ENCODE measurements around the gene NUP210L. TPM values are rescaled to one million over a fixed set of nuclear protein-coding genes. Genes with fewer than 3 reads are reported as not detected.
A peak's percentile ranks its signal among the peaks of the same experiment; 100 is the strongest.
"Not testable (repeated sequence)": the region's sequence is repeated elsewhere in the genome, so short reads cannot be mapped to it uniquely, and the experiment has no call there.

NUP210L gene
- total RNA-seq, 2 experiments from 2014 or later, result 0.02 to 0.05 TPM

DNA sequence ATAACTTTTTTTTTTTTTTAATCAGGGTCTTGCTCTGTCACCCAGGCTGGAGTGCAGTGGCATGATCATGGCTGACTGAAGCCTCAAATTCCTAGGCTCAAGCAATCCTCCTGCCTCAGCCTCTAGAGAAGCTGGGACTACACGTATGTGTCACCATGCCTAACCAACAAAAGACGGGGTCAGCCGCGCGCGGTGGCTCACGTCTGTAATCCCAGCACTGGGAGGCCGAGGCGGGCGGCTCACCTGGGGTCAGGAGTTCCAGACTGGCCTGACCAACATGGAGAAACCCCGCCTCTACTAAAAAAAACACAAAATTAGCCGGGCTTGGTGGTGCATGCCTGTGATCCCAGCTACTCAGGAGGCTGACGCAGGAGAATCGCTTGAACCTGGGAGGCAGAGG is 142.3 kb downstream of the NUP210L start:
- intact Hi-C loops (cut with micrococcal nuclease), result loop anchor here (10.0 kb wide), 1 partner anchor 102 kb away; no protein-coding TSS in a partner anchor
- H3K9me3 Mint-ChIP-seq; H3K4me1 Mint-ChIP-seq (ENCODE audit: low read depth); DNase-seq; H3K27me3 Mint-ChIP-seq (ENCODE audit: low read depth); CTCF ChIA-PET; H3K36me3 Mint-ChIP-seq (ENCODE audit: low read depth); H3K4me3 Mint-ChIP-seq; H3K27ac Mint-ChIP-seq: not testable (repeated sequence)

DNA sequence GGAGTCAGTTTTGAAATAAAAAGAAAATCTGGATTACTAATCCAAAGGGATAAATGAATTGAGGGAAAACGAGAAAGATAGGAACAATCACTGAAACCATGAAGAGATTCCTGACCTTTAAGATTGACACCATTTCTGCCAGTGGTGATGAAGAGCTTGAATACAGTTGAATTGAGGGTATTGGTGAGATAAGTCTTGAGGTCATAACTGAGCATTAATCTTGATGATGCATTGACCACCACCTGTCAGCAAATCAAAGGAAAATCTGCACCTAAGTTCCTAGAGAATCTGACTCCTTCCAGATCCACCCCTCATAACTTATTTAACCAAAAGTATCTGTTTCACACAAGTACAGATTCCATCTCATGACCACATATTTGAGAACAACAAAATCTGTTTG is 142.7 kb downstream of the NUP210L start:
- no peak overlapping the region for H3K27ac Mint-ChIP-seq
- intact Hi-C loops (cut with micrococcal nuclease), result loop anchor here (10.0 kb wide), 1 partner anchor 103 kb away; no protein-coding TSS in a partner anchor
- DNase-seq, result no peak
- H3K36me3 Mint-ChIP-seq (ENCODE audit: low read depth), result no peaks in the 10 kb centered on the region
- CTCF ChIA-PET, result no interaction called here
- no peaks in the 10 kb centered on the region for H3K9me3 Mint-ChIP-seq
- H3K4me1 Mint-ChIP-seq (ENCODE audit: low read depth), result no peaks in the 10 kb centered on the region
- H3K27me3 Mint-ChIP-seq (ENCODE audit: low read depth), result no peaks in the 10 kb centered on the region
- no peak overlapping the region for H3K4me3 Mint-ChIP-seq

DNA sequence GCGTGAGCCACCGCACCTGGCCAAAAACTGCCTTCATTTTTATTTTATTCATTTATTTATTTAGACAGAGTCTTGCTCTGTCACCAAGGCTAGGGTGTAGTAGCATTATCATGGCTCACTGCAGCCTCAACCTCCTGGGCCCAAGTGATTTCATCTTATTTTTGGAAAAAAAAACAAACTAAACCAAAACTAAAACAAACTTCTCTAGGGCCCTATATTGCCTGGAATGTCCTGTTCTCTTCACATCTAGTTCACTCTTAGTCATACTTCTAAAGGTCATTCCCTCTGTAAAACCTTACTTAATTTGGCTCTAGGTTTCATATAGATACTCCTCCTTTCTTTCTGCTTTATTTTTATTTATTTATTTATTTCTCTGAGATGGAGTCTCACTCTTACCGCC is 148.7 kb downstream of the NUP210L start:
- intact Hi-C loops (cut with micrococcal nuclease), result no loop called here
- Mint-ChIP-seq H3K27ac (no peak overlapping the region), H3K4me3 (no peak overlapping the region), H3K36me3 (ENCODE audit: low read depth) (no peaks in the 10 kb centered on the region), H3K4me1 (ENCODE audit: low read depth) (no peaks in the 10 kb centered on the region), H3K9me3 (no peaks in the 10 kb centered on the region), H3K27me3 (ENCODE audit: low read depth) (no peaks in the 10 kb centered on the region)
- DNase-seq, result no peak
- CTCF ChIA-PET, result no interaction called here

DNA sequence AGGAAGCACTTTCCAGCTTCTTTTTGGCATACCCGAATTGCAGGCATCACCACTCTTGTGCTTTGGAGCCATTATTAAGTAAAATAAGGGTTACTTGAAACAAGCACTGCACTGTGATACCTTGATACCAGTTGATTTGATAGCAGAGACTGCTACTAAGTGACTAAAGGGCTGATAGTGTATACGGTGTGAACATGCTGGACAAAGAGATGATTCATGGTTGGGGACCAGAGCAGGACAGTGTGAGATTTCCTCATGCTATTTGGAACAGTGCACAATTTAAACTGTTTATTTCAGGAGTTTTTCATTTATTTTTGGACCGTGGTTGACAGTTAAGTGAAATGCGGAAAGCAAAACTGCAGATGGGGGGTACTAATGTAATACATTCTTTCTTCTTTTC is 154.5 kb downstream of the NUP210L start:
- no peak for DNase-seq
- H3K36me3 Mint-ChIP-seq (ENCODE audit: low read depth), result peaks cover 6% of the 10 kb centered on the region
- no peaks in the 10 kb centered on the region for H3K9me3 Mint-ChIP-seq
- H3K27ac Mint-ChIP-seq, result no peak overlapping the region
- intact Hi-C loops (cut with micrococcal nuclease), result no loop called here
- CTCF ChIA-PET, result no interaction called here
- H3K4me3 Mint-ChIP-seq, result no peak overlapping the region
- H3K27me3 Mint-ChIP-seq (ENCODE audit: low read depth), result no peaks in the 10 kb centered on the region
- peaks cover 1% of the 10 kb centered on the region for H3K4me1 Mint-ChIP-seq (ENCODE audit: low read depth)

DNA sequence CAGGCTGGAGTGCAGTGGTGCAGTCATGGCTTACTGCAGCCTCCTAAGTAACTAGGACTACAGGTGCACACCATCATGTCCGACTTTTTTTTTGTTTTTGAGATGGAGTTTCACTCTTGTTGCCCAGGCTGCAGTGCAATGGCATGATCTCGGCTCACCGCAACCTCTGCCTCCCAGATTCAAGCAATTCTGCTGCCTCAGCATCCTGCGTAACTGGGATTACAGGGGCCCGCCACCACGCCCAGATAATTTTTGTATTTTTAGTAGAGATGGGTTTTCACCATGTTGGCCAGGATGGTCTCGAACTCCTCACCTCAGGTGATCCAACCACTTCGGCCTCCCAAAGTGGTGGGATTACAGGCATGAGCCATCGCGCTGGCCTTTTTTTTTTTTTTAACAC is 158.0 kb downstream of the NUP210L start:
- H3K27ac Mint-ChIP-seq; H3K27me3 Mint-ChIP-seq (ENCODE audit: low read depth); intact Hi-C loops (cut with micrococcal nuclease); DNase-seq; H3K9me3 Mint-ChIP-seq; H3K4me3 Mint-ChIP-seq: not testable (repeated sequence)
- H3K36me3 Mint-ChIP-seq (ENCODE audit: low read depth), result peaks cover 38% of the 10 kb centered on the region
- H3K4me1 Mint-ChIP-seq (ENCODE audit: low read depth), result peaks cover 19% of the 10 kb centered on the region
- CTCF ChIA-PET, result interaction anchor here (0.7 kb wide), 1 partner anchor 76 kb away, joined by 4 read pairs; no protein-coding TSS in a partner anchor

DNA sequence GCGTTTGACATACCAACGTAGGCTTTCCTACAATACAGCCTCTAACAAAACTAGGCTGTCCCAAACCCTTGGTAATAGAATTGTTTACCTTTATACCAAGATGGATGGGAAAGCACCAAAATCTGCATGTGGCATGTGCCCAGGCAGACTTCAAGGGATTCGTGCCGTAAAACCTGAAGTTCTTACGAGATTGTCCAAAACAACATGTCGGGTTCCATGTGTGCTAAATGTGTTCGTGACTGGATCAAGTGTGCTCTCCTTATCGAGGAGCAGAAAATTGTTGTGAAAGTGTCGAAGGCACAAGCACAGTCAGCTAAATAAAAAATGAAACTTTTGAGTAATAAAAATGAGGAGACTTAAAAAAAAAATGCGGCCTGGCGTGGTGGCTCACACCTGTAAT is 159.2 kb downstream of the NUP210L start:
- DNase-seq, result no peak
- Mint-ChIP-seq H3K4me3 (no peak overlapping the region), H3K27me3 (ENCODE audit: low read depth) (no peaks in the 10 kb centered on the region), H3K27ac (no peak overlapping the region), H3K9me3 (no peaks in the 10 kb centered on the region), H3K36me3 (ENCODE audit: low read depth) (peaks cover 50% of the 10 kb centered on the region), H3K4me1 (ENCODE audit: low read depth) (peaks cover 24% of the 10 kb centered on the region)
- intact Hi-C loops (cut with micrococcal nuclease), result no loop called here
- CTCF ChIA-PET, result interaction anchor here (1.4 kb wide), 1 partner anchor 9 kb away, joined by 3 read pairs; no protein-coding TSS in a partner anchor

DNA sequence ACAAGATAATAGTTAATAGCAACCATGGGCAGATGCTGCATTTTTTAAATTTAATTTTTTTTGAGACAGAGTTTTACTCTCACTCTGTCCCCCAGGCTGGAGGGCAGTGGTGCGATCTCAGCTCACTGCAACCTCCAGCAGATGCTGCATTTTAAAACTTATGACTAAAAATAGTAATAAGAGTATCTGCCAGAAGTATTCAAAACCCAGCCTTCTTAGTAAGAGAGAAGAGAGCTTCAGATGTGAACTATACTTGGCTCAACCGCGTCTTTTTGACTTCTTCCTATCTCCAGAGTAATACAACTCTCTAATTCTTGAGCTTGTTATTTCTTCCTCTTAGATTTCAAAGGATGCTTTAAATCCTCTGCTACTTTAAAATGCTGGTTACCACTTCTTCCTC is 159.7 kb downstream of the NUP210L start:
- CTCF ChIA-PET, result interaction anchor here (1.4 to 1.5 kb wide), 2 partner anchors 8 to 109 kb away, joined by 3 read pairs; no protein-coding TSS in a partner anchor
- Mint-ChIP-seq H3K36me3 (ENCODE audit: low read depth) (peaks cover 52% of the 10 kb centered on the region), H3K27ac (no peak overlapping the region), H3K4me1 (ENCODE audit: low read depth) (peaks cover 26% of the 10 kb centered on the region), H3K4me3 (no peak overlapping the region), H3K27me3 (ENCODE audit: low read depth) (no peaks in the 10 kb centered on the region), H3K9me3 (no peaks in the 10 kb centered on the region)
- intact Hi-C loops (cut with micrococcal nuclease), result no loop called here
- DNase-seq, result no peak

DNA sequence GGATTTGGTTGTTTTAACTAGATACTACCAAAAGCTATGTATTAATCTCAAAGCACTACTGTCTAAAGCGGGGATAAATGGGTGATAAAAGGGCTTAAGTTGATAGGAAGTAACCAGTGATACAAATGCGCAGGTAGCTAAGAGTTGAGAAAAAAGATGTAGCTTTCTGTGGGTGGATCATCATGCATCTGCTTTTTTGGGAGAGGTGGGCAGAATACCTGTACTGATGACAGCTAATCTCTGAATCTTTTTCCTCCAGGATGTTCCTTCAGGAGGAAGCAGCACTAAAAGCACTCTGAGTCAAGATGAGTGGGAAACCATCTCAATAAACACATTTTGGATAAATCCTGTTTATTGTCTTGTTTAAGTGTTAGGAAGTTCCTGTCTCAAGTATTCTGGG is 163.1 kb downstream of the NUP210L start:
- Mint-ChIP-seq H3K27ac (peak overlapping the region; percentile 97), H3K4me1 (ENCODE audit: low read depth) (peaks cover 37% of the 10 kb centered on the region), H3K27me3 (ENCODE audit: low read depth) (no peaks in the 10 kb centered on the region), H3K36me3 (ENCODE audit: low read depth) (peaks cover 52% of the 10 kb centered on the region), H3K9me3 (no peaks in the 10 kb centered on the region), H3K4me3 (peak overlapping the region; percentile 93)
- no peak for DNase-seq
- intact Hi-C loops (cut with micrococcal nuclease), result loop anchor here (2.0 to 5.0 kb wide), 3 partner anchors 265 to 335 kb away; partner anchors contain the start of genes ATP8B2, HAX1 and INTS3
- CTCF ChIA-PET, result interaction anchor here (0.6 kb wide), 2 partner anchors 198 to 320 kb away, joined by 3 to 5 read pairs; no protein-coding TSS in a partner anchor

DNA sequence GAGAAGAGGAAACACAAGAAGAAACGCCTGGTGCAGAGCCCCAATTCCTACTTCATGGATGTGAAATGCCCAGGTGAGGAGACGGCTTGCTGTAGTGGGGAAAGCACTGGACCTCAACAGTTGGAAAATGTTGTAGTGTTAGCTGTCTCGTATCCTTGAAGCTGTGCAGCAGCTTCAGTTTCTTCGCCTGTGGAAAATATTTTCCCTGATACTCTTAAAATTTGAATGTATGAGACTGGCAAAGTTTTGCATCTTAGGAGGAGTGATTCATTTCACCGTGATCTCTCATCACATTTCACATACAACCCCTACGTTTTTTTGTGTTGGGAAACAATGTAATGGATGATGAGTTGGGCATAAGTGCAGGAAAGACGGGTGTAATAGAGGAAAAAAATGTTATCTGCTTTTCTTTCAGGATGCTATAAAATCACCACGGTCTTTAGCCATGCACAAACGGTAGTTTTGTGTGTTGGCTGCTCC is 163.7 kb downstream of the NUP210L start:
- CTCF ChIA-PET, result interaction anchor here (0.6 to 0.8 kb wide), 2 partner anchors 198 to 281 kb away, joined by 3 to 5 read pairs; no protein-coding TSS in a partner anchor

DNA sequence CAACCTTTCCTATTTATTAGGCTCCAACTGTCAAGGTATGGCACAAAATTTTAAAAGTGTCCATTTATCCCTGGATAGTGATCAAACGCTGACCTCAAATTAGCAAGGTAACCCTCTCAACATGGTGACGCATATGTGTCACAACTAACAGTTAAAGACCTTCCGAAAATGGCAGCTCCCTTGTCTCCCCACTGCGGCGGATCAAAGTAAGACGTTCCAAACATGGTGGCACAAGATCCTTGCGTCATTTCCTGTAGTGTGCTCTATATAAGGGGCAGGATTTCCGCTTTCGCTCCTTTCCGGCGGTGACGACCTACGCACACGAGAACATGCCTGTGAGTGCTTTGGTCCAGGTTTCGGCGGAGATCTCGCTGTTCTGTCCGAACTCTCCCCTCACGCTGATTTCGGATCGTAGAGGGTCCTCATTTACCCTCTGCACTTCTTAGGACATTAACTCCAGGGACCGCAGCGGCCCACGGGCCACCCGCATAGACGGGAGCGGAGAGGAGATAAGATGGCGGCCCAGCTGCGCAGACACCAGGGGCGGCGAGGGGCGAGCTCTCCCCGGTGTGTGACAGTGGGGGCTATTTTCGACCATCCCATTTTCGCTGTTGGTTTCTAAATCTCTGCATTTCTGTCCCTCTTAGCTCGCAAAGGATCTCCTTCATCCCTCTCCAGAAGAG is 164.3 kb downstream of the NUP210L start, which contains the start of gene RPS27:
Gene RPS27 (plus strand): TSS at position 295 of the 683 bp plus-strand sequence. CDS start 35 bp downstream, at position 330.
- H3K4me1 Mint-ChIP-seq (ENCODE audit: low read depth), result peaks cover 47% of the 10 kb centered on the region
- DNase-seq, result peak; percentile 93
- H3K36me3 Mint-ChIP-seq (ENCODE audit: low read depth), result peaks cover 48% of the 10 kb centered on the region

More for the DNA sequence above, 163.7 kb downstream of the NUP210L start:
- H3K4me3 Mint-ChIP-seq, result peak overlapping the region; percentile 93
- no peak for DNase-seq
- peaks cover 51% of the 10 kb centered on the region for H3K36me3 Mint-ChIP-seq (ENCODE audit: low read depth)
- no peaks in the 10 kb centered on the region for H3K27me3 Mint-ChIP-seq (ENCODE audit: low read depth)
- peak overlapping the region; percentile 97 for H3K27ac Mint-ChIP-seq
- H3K4me1 Mint-ChIP-seq (ENCODE audit: low read depth), result peaks cover 42% of the 10 kb centered on the region
- no peaks in the 10 kb centered on the region for H3K9me3 Mint-ChIP-seq
- intact Hi-C loops (cut with micrococcal nuclease), result loop anchor here (2.0 to 5.0 kb wide), 3 partner anchors 264 to 336 kb away; partner anchors contain the start of genes ATP8B2, HAX1 and INTS3

DNA sequence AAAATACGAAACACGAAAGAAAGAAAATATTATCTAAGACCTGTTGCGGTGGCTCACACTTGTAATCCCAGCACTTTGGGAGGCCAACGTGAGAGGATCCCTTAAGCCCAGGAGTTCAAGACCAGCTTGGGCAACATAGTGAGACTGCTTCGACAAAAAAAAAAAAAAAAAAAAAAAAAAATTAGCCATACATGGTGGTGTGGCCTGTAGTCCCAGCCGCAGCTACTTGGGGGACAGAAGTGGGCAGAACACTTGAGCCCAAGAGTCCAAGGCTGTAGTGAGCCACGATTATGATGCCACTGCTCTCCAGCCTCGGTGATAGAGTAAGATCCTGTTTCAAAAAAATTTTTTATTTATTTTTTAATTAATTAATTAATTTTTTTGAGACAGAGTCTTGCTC is 167.3 kb downstream of the NUP210L start:
- CTCF ChIA-PET, result interaction anchor here (0.5 to 3.7 kb wide), 15 partner anchors 10 to 316 kb away, joined by 3 to 58 read pairs (median 6); partner anchors contain the start of genes CREB3L4, DENND4B, JTB and SLC39A1
- intact Hi-C loops (cut with micrococcal nuclease), result no loop called here
- H3K9me3 Mint-ChIP-seq, result no peaks in the 10 kb centered on the region
- H3K27ac Mint-ChIP-seq, result peak overlapping the region; percentile 71
- peaks cover 21% of the 10 kb centered on the region for H3K36me3 Mint-ChIP-seq (ENCODE audit: low read depth)
- no peak for DNase-seq
- no peak overlapping the region for H3K4me3 Mint-ChIP-seq
- H3K27me3 Mint-ChIP-seq (ENCODE audit: low read depth), result peaks cover 3% of the 10 kb centered on the region
- H3K4me1 Mint-ChIP-seq (ENCODE audit: low read depth), result peaks cover 46% of the 10 kb centered on the region

More for the DNA sequence above, 164.3 kb downstream of the NUP210L start, which contains the start of gene RPS27:
- H3K9me3 Mint-ChIP-seq, result no peaks in the 10 kb centered on the region
- peaks cover 3% of the 10 kb centered on the region for H3K27me3 Mint-ChIP-seq (ENCODE audit: low read depth)
- peak within 1 kb of the TSS; percentile 93 for H3K4me3 Mint-ChIP-seq
- intact Hi-C loops (cut with micrococcal nuclease), result loop anchor here (1.0 to 5.0 kb wide), 14 partner anchors 13 to 481 kb away; partner anchors contain the start of genes ATP8B2, CREB3L4, HAX1 and INTS3
- CTCF ChIA-PET, result interaction anchor here (0.8 to 1.4 kb wide), 4 partner anchors 13 to 281 kb away, joined by 3 to 7 read pairs (median 4); partner anchors contain the start of gene JTB
- peak within 1 kb of the TSS; percentile 97 for H3K27ac Mint-ChIP-seq
